ENCODE results near the gene MTX1. TPM values are rescaled to one million over a fixed set of nuclear protein-coding genes. Genes with fewer than 3 reads are reported as not detected.
"Not testable (repeated sequence)": the region's sequence is repeated elsewhere in the genome, so short reads cannot be mapped to it uniquely, and the experiment has no call there.

Gene MTX1
- total RNA-seq, 1 experiment from 2014 or later: 49.1 TPM

- not testable (repeated sequence) for DNase-seq (ENCODE audit: low read depth)
Measured at GRCh38 chr1:155235375-155235774, 26.9 kb downstream of the MTX1 start.

GRCh38 chr1:155236451-155236850, 28.0 kb downstream of the MTX1 start:
- no peak for DNase-seq (ENCODE audit: low read depth)

- DNase-seq (ENCODE audit: low read depth): peak; percentile 80
Measured at GRCh38 chr1:155241069-155241679, 32.7 kb downstream of the MTX1 start.

- DNase-seq (ENCODE audit: low read depth): peak; percentile 29
Measured at GRCh38 chr1:155241841-155242264, 33.4 kb downstream of the MTX1 start.

GRCh38 chr1:155242805-155243358, 34.4 kb downstream of the MTX1 start:
- no peak for DNase-seq (ENCODE audit: low read depth)

- DNase-seq (ENCODE audit: low read depth): peak; percentile 100
Measured at GRCh38 chr1:155244368-155245162, 36.1 kb downstream of the MTX1 start.

GRCh38 chr1:155245163-155245524, 36.6 kb downstream of the MTX1 start:
- no peak for DNase-seq (ENCODE audit: low read depth)

- not testable (repeated sequence) for DNase-seq (ENCODE audit: low read depth)
Measured at GRCh38 chr1:155246796-155247195, 38.3 kb downstream of the MTX1 start.

GRCh38 chr1:155247667-155248553, 39.4 kb downstream of the MTX1 start:
- no peak for DNase-seq (ENCODE audit: low read depth)

- no peak for DNase-seq (ENCODE audit: low read depth)
Measured at GRCh38 chr1:155250246-155250632, 41.7 kb downstream of the MTX1 start.

- peak; percentile 89 for DNase-seq (ENCODE audit: low read depth)
Measured at GRCh38 chr1:155250633-155251449, 42.3 kb downstream of the MTX1 start.

GRCh38 chr1:155251566-155251965, 43.1 kb downstream of the MTX1 start:
- DNase-seq (ENCODE audit: low read depth): no peak

- no peak for DNase-seq (ENCODE audit: low read depth)
Measured at GRCh38 chr1:155253208-155253607, 44.7 kb downstream of the MTX1 start.

GRCh38 chr1:155253797-155254196, 45.3 kb downstream of the MTX1 start:
- DNase-seq (ENCODE audit: low read depth): no peak

- DNase-seq (ENCODE audit: low read depth): no peak
Measured at GRCh38 chr1:155254228-155254713, 45.8 kb downstream of the MTX1 start.

- DNase-seq (ENCODE audit: low read depth): peak; percentile 31
Measured at GRCh38 chr1:155254714-155255242, 46.3 kb downstream of the MTX1 start.

GRCh38 chr1:155255243-155256007, 46.9 kb downstream of the MTX1 start, which contains the start of gene ENTREP3:
ENTREP3 (minus strand) TSS chr1:155255483; CDS start chr1:155254877, 606 bp downstream.
- peak; percentile 77 for DNase-seq (ENCODE audit: low read depth)

GRCh38 chr1:155256058-155256852, 47.8 kb downstream of the MTX1 start:
- DNase-seq (ENCODE audit: low read depth): peak; percentile 61

GRCh38 chr1:155260276-155260675, 51.8 kb downstream of the MTX1 start:
- no peak for DNase-seq (ENCODE audit: low read depth)

Data from LHCN-M2 (cell line).